Measurements from ENCODE around the gene SVBP. TPM values are rescaled to one million over a fixed set of nuclear protein-coding genes. Genes with fewer than 3 reads are reported as not detected.
A peak's percentile ranks its signal among the peaks of the same experiment; 100 is the strongest.

The SVBP gene
- total RNA-seq, 4 donors from 2014 or later, result 18.6 to 76.0 (median 44.9) TPM

GRCh38 chr1:42758641-42759040 lies 58.6 kb downstream of the SVBP start:
- Histone ChIP-seq H3K36me3 (peaks cover 5 to 85% (median 25%) of the 10 kb centered on the region in 3 donors), H3K4me3 (no peak overlapping the region), H3K27ac (peak overlapping the region in 1 of 4 donors; percentile 11), H3K4me1 (peaks cover 0 to 37% (median 4%) of the 10 kb centered on the region in 4 donors), H3K27me3 (no peaks in the 10 kb centered on the region), H3K9me3 (no peaks in the 10 kb centered on the region)
- DNase-seq (ENCODE audit: low spot score in 2 of 2), result no peak
- WGBS, 2 donors, result 60 to 66% methylated on average over 3 of the region's 3 CpGs
- no peak for TF ChIP-seq POLR2A (IDR thresholded peaks at IDR 0.05)

GRCh38 chr1:42757892-42758275 lies 59.3 kb downstream of the SVBP start:
- no peak overlapping the region for H3K4me3 ChIP-seq

More at GRCh38 chr1:42757892-42758275, 59.3 kb downstream of the SVBP start:
- Histone ChIP-seq H3K27ac (no peak overlapping the region), H3K9me3 (no peaks in the 10 kb centered on the region), H3K27me3 (no peaks in the 10 kb centered on the region), H3K36me3 (peaks cover 5 to 92% (median 25%) of the 10 kb centered on the region in 3 donors), H3K4me1 (peaks cover 0 to 31% (median 3%) of the 10 kb centered on the region in 4 donors)
- no peak for DNase-seq (ENCODE audit: low spot score in 2 of 2)
- TF ChIP-seq CTCF (IDR thresholded peaks at IDR 0.05) (no peak), POLR2A (IDR thresholded peaks at IDR 0.05) (no peak), EP300 (IDR thresholded peaks at IDR 0.05) (no peak)

Other genes starting within 250 kb of the SVBP start
- 10 to 100 TPM; 22.4 to 33.6 (median 28.1) TPM for gene PPIH, start 159.0 kb downstream of the SVBP start, total RNA-seq
- gene YBX1, start 135.0 kb downstream of the SVBP start, total RNA-seq, result 100 to 1,000 TPM; 377 to 579 (median 441) TPM
- gene CLDN19, start 77.2 kb downstream of the SVBP start, total RNA-seq, result 100 to 1,000 TPM; 136 to 259 (median 218) TPM
- 10 to 100 TPM; 42.4 to 83.9 (median 65.1) TPM for gene P3H1, start 50.4 kb downstream of the SVBP start, total RNA-seq
- 1 to 10 TPM; 3.0 to 8.4 (median 3.5) TPM for gene C1orf50, start 50.1 kb downstream of the SVBP start, total RNA-seq
- gene TMEM269, start 32.4 kb downstream of the SVBP start, total RNA-seq, result under 1 TPM in 3 of 4 donors, not detected in 1; 0.21 to 0.30 (median 0.22) TPM
- gene ERMAP, start 275 bp downstream of the SVBP start, total RNA-seq, result 10 to 100 TPM in 2 of 4 donors, 1 to 10 TPM in 2; 4.1 to 14.2 (median 8.3) TPM
- 10 to 100 TPM; 14.1 to 20.5 (median 16.9) TPM for gene ZNF691, start 29.2 kb upstream of the SVBP start, total RNA-seq
- 1,000 to 10,000 TPM in 3 of 4 donors, 100 to 1,000 TPM in 1; 953 to 4,970 (median 3,437) TPM for gene SLC2A1, start 141.5 kb upstream of the SVBP start, total RNA-seq